DOHH2 (cell line): ENCODE data around the gene KCP.

Source experiments
- H3F3A ChIP-seq: fragments of 200-600 bp; sonication (generic), shearing (Covaris generic); 2 replicates; pipeline ENCODE4 v1.6.0; 2016; ENCODE audit warnings: antibody characterized with exemption, mild to moderate bottlenecking; ENCODE audit not compliant: control insufficient read depth, insufficient read depth
- H3K27ac ChIP-seq: fragments of 200-600 bp; sonication (generic); 2 replicates; pipeline ENCODE4 v1.5.1; 2014; ENCODE audit warnings: low read depth, mild to moderate bottlenecking, low read length, moderate library complexity
- H3K27me3 ChIP-seq: fragments of 200-600 bp; sonication (generic); 2 replicates; pipeline ENCODE4 v1.6.1; 2014; ENCODE audit warnings: mild to moderate bottlenecking, low read length, mixed read lengths; ENCODE audit not compliant: control insufficient read depth
- H3K36me3 ChIP-seq: fragments of 200-600 bp; sonication (generic); 2 replicates; pipeline ENCODE4 v1.6.1; 2014; ENCODE audit warnings: mild to moderate bottlenecking, low read length, moderate library complexity, mixed read lengths; ENCODE audit not compliant: control insufficient read depth
- H3K4me1 ChIP-seq: fragments of 200-600 bp; sonication (generic); 2 replicates; pipeline ENCODE4 v1.6.1; 2014; ENCODE audit warnings: mild to moderate bottlenecking, low read length, mixed read lengths; ENCODE audit not compliant: control insufficient read depth
- H3K4me2 ChIP-seq: fragments of 200-600 bp; sonication (generic); 2 replicates; pipeline ENCODE4 v1.6.0; 2014; ENCODE audit warnings: mild to moderate bottlenecking, low read length, moderate library complexity
- H3K4me3 ChIP-seq: fragments of 200-600 bp; sonication (generic); 2 replicates; pipeline ENCODE4 v1.5.1; 2014; ENCODE audit warnings: mild to moderate bottlenecking, low read length, mixed read lengths
- H3K79me2 ChIP-seq: fragments of 200-600 bp; sonication (generic); 2 replicates; pipeline ENCODE4 v1.6.1; 2014; ENCODE audit warnings: mild to moderate bottlenecking, low read length, mixed read lengths; ENCODE audit not compliant: control insufficient read depth
- H3K9me2 ChIP-seq: fragments of 200-600 bp; sonication (generic); replicated peaks from 2 replicates; pipeline ENCODE4 v1.6.1; 2014; ENCODE audit warnings: mild to moderate bottlenecking, low read length, mixed read lengths; ENCODE audit not compliant: control insufficient read depth
- H3K9me3 ChIP-seq: fragments of 200-600 bp; sonication (generic); 2 replicates; pipeline ENCODE4 v1.6.1; 2014; ENCODE audit warnings: antibody characterized with exemption, low read length, mixed read lengths; ENCODE audit not compliant: control insufficient read depth, insufficient read depth
- H4K20me1 ChIP-seq: fragments of 200-600 bp; sonication (generic); 2 replicates; pipeline ENCODE4 v1.6.0; 2014; ENCODE audit warnings: low read depth, mild to moderate bottlenecking, antibody characterized with exemption, low read length, moderate library complexity; ENCODE audit not compliant: control insufficient read depth, insufficient read depth
- CTCF ChIP-seq: fragments of 200-600 bp; sonication (generic); IDR thresholded peaks from one replicate; pipeline ENCODE4 v1.5.1; 2014; ENCODE audit warnings: antibody characterized with exemption, mild to moderate bottlenecking, low read depth, low read length; ENCODE audit not compliant: poor library complexity, severe bottlenecking
- EZH2phosphoT487 ChIP-seq: fragments of 200-600 bp; sonication (generic); IDR thresholded peaks from 2 replicates; pipeline ENCODE4 v1.6.1; 2017; ENCODE audit warnings: borderline replicate concordance, mild to moderate bottlenecking, antibody characterized with exemption, low read length, moderate library complexity, mixed read lengths

KCP gene

GRCh38 chr7:128902761-128903585, 7.5 kb downstream of the KCP start:
- Histone ChIP-seq H4K20me1 (no peaks in the 10 kb centered on the region), H3K4me1 (peaks cover 3% of the 10 kb centered on the region), H3F3A (no peaks in the 10 kb centered on the region), H3K4me3 (no peak overlapping the region), H3K9me3 (0 out of 2 replicates have a peak, but pooled peaks cover 5% of the 10 kb centered on the region), H3K27ac (no peak overlapping the region), H3K36me3 (no peaks in the 10 kb centered on the region), H3K27me3 (0 out of 2 replicates have a peak, but pooled peaks cover 6% of the 10 kb centered on the region), H3K79me2 (no peaks in the 10 kb centered on the region), H3K4me2 (no peak overlapping the region), H3K9me2 (no peaks in the 10 kb centered on the region)
- TF ChIP-seq EZH2phosphoT487 (no peak), CTCF (no peak)

- H3K79me2 ChIP-seq: no peaks in the 10 kb centered on the region
- no peak overlapping the region for H3K27ac ChIP-seq
- no peak overlapping the region for H3K4me3 ChIP-seq
- no peaks in the 10 kb centered on the region for H3K9me2 ChIP-seq
- no peaks in the 10 kb centered on the region for H4K20me1 ChIP-seq
- H3K36me3 ChIP-seq: no peaks in the 10 kb centered on the region
- no peaks in the 10 kb centered on the region for H3F3A ChIP-seq
- H3K27me3 ChIP-seq: peaks cover 10% of the 10 kb centered on the region; the same call in 1 of the 2 replicates
- H3K4me2 ChIP-seq: no peak overlapping the region
- peaks cover 3% of the 10 kb centered on the region for H3K4me1 ChIP-seq
- 0 out of 2 replicates have a peak, but pooled peaks cover 5% of the 10 kb centered on the region for H3K9me3 ChIP-seq
- TF ChIP-seq CTCF (no peak), EZH2phosphoT487 (no peak)
Observed at GRCh38 chr7:128900237-128900636, 10.3 kb downstream of the KCP start.

- 0 out of 2 replicates have a peak, but pooled peaks cover 5% of the 10 kb centered on the region for H3K9me3 ChIP-seq
- H3K9me2 ChIP-seq: no peaks in the 10 kb centered on the region
- H3K4me3 ChIP-seq: no peak overlapping the region
- H3K27ac ChIP-seq: no peak overlapping the region
- H4K20me1 ChIP-seq: no peaks in the 10 kb centered on the region
- H3K27me3 ChIP-seq: peaks cover 10% of the 10 kb centered on the region; the same call in 1 of the 2 replicates
- no peaks in the 10 kb centered on the region for H3K36me3 ChIP-seq
- no peak overlapping the region for H3K4me2 ChIP-seq
- no peak for TF ChIP-seq CTCF
- no peak for TF ChIP-seq EZH2phosphoT487
- no peaks in the 10 kb centered on the region for H3K79me2 ChIP-seq
- peaks cover 2% of the 10 kb centered on the region for H3K4me1 ChIP-seq
- H3F3A ChIP-seq: no peaks in the 10 kb centered on the region
Observed at GRCh38 chr7:128899392-128899791, 11.1 kb downstream of the KCP start.
